HG02884 (cell line): ENCODE data around the gene PRKAG1.
A peak's percentile ranks its signal among the peaks of the same experiment; 100 is the strongest.

Source experiments
- ATAC-seq: cut with Tn5 transposase; IDR thresholded peaks from one replicate; pipeline ENCODE4 v1.9.1; 2021; ENCODE audit warnings: mild to moderate bottlenecking, moderate library complexity; ENCODE audit not compliant: unreplicated experiment

Gene PRKAG1

DNA sequence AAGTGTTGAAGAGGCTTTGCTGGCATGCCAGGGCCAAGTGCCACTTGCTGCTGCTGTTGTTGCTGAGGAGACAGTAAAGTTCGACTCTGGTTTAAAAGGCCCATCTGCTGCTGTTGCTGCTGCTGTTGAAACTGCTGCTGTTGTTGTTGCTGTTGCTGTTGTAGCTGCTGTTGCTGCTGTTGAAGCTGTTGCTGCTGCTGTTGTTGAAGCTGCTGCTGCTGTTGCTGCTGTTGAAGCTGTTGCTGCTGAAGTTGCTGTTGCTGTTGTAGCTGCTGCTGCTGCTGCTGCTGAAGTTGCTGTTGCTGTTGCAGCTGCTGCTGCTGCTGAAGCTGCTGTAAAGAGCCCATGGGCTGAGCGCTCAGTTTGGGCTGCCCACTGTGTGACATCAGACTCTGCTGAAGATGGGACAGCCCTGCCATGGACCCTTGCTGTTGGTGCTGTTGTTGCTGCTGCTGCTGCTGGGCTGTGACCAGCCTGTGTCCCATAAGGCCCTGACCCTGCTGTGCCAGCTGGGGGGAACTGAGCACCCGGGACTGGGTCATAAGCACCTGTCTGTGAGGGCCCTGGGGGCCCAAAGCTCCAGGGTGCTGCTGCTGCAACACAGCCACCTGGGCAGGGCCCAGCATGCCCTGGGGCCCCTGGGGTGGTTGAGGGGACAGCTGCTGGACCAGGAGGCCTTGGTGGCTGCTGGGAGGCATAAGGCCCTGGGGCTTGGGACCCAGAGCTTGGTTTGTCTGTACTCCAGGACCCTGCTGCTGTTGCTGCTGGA, 14.3 kb upstream of the PRKAG1 start:
- no peak for ATAC-seq

DNA sequence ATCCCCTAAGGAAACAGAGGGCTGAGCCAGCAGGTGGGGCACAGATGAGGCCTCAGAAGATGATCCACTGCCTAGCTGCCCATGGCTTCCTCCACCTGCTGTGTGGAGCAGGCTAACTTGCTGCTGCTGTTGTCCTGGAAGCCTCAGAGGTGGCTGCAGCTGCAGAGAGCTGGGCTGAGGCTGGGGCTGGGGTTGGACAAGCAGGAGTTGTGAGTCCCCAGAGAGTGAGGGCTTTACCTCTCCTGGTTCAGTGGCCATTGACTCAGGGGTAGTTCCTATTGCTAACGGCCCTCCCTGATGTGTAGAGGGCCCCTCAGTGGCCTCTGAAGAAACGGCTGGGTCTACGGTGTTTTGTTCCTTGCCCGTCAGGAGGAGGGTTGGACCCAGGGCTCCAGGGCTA, 13.7 kb upstream of the PRKAG1 start:
- ATAC-seq: no peak

DNA sequence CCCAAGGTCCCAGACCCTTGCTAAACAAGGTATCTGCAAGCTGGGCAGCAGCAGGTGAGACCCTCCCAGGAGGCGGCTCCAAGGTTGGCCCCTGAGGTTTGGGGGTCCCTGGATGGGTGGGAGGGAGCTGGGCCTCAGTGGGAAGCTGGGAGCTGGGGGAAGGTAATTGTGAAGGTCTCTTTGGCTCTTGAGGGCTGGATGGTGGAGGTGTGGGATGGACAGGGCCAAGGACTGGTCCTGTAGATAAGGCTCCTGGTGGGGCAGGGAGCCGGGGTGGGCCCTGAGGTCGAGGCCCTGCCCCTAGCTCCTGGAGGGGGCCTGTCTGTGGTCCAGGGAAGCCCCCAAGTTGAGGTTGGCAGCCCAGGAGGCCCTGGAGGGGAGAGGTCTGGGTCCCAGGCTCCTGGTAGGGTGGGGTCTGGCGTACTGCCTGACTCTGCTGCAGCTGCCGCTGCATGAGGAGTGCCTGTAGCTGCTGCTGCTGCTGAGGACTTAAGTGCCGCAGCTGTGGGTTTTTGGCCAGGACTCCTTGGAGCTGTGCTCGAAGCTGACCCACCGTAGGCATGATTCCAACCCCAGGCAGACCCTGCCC, 13.1 kb upstream of the PRKAG1 start:
- ATAC-seq: no peak

DNA sequence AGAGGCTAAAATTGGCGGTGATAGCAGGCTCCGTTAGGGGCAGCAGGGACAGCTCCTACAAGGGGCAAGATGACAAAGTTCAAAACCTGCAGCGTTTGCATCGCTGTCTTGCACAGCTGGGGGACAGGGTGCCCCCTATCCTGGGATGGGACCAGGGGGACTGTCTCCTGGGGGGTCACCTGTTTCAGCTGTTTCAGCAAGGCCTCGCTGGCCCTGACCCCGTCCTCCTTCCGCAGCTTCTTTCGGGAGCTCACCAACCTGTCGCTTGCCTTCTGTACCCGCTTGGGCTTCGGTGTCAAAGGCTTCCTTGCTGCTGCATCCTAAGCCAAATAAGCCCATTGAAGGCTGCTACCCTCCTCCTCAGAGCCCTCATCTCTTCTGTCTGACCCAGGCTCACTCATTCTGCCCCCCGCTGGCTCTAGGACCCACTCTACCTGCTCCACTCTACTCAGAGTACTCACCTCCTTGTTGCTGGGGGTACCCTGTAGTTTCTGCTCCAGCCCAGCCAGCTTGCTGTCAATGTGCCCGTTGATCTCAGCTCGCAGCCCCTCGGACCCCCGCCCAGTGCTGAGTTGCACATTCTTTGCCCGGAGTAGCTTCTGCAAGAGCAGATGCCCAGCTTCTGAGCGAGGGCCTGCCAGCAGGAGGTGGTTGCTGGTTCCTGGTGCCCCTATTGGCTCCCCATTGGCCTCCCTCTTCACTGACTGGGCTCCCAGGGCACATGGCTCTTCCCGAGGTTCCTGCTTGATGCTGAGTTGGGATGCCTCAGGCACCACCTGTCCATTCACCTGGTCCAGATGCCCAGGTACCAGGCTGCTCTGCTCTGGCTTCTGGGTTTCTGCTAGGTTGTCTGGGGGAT, 12.4 kb upstream of the PRKAG1 start:
- ATAC-seq: no peak

DNA sequence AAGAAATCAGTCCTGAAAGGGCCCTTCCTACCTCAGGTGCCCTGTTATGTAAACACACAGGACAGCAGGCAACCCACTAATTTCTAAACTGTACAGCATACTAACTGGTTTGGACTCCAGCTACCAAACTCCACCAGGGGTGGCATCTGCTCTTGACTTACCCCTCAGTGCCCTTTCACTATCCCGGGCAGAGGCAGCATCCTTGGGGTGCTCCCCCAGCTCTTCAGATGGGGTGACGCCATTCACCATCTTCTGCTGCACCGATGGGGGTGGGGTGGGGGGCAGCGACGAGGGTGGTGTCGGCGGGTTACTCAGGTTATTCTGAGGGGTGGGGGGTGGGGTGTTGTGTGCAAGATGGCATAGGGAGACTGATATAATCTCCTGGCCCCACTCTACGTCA, 11.5 kb upstream of the PRKAG1 start:
- ATAC-seq: no peak

DNA sequence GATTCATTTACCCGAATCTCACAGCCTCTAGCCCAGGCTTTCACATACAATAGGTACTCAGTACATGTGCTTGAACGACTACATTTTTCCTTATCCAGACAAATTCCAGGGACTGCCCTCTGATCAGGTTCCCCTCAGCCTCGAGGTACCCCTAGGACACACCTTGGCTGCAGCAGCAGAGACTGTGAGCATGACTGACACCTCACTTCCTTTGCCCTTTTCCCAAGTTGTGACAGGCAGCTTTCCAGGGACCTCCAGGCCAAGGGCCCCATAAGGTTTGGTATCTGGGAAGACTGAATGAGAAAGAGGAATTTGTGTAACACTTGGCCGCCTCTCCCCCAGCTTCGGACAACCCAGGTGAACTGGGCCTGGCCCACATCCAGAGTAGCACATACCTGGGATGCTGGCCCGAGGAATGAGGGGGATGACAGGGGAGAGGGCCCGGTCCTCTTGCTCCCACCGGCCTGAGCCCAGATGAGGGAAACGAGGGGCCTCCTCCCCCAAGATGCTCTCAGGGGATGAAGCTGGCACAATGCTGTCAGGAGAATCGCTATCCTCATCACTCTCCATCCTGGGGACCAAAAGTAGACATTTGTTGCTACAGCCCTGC, 10.2 kb upstream of the PRKAG1 start:
- ATAC-seq: no peak

DNA sequence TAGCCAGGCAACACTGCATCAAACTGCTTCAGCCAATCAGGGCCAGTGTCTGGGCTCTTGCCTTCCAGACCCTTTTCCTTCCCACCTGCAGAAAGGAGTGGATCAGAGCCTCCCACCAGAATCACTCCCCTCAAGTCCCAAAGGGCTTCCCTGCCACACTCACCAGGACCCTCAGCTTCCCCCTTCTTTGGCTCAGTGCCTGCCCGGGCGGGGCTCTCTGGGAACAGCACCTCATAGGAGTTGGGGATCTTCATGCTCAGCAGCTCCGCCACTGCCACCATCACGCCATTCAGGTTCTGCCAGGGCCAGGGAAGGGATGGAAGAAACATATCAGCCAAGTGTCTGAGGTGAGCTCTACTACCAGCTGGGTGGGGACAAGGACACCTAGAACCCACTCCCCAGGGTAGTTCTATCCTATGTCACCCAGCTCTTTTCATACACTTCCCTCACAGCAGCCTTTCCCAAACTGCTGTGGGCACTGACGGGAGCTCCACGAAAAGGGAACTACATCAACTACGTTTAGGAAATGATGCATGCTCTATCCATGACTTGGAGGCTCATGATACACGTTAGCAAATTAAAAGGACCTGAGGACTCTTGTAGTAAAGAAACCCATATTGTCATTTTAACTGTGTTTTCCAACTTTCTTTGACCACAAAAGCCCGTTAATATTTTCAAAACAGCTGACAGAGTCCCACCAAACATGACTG, 9.4 kb upstream of the PRKAG1 start:
- no peak for ATAC-seq

DNA sequence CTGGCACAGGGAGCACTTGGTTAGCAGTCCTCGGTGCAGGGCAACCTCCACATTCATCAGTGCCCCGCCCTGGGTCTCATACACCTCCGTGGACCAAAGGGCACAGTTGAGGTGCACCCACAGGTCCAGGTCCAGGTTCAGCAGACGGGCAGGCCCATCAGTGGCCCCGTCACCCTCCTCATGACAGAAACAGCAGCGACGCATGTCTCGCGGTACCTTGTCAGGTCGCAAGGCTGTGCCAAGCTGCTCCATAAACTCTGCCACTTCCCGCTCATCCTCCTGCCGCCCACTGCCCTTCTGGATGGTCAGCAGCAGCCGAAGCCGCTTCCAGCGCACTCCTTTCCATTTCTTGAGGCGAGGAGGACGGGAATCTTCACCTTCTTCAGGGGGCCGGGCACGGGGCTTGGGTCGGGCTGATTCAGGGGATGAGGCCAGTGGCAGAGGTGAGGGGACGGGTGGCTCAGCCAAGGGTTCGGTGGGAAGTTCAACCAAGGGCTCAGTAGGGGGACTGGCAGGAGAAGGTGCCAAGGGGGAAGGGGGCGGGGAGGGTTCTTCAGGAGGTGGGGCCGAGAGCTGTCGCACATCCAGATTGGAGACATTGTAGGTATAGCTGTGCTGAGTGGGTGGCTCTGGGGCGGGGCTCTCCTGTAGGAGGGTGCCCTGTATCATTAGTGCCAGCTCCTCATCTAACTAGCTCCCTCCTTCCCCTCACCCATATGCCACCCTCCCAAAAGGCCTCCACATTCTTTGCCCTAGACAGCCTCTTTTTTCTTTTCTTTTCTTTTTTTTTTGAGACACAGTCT, 8.3 kb upstream of the PRKAG1 start:
- no peak for ATAC-seq

DNA sequence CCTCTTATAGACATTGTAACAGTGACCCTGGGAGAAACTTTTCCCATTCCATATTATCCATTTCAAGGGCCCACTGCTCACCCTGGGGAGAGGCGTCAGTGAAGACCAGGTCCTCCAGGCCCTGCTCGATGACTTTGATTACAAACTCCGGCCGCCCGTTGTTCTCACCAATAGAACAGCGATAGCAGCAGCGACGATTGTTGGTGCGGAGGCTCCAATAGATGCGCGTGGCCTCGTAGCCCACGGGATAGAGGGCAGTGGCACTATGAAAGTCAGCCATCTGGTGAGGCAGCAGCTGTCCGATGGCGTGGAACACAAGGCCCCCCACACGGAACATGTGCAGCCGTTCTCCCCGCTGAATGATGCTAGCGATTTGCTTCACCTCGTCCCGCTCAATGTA, 7.5 kb upstream of the PRKAG1 start:
- no peak for ATAC-seq

DNA sequence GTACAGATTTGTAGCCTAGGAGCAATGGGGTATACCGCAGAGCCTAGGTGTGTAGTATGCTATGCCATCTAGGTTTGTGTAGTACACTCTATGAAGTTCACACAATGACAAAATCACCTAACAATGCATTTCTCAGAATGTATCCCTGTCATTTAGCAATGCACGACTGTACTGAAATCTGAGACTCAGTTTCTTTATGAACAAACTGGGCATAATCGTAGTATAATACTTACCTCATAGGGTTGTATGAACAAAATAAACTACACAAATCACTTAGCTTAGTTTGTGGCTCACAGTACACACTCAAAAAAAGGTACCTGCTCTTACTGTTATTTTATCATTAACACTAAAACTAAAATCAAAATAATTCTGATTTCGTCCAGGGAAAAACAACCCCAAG, 6.9 kb upstream of the PRKAG1 start:
- ATAC-seq: no peak

DNA sequence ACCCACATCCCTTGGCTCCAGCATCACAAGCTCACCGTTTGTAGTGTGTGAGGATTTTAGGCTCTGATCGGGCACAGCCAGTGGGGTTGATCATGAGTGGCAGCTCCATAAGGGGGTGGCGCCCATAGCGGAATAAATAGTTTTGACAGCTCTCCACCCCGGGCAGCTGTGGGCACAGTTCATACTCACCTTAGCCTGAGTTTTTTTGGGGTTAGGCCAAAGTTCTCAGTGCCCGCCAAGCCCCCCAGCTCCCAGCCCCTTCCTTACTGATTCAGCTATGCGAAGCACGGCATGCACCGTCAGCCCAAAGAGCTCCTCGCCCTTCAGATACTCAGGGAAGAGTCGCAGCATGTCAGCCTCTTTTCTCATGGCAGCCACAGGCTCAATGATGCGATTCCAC, 6.0 kb upstream of the PRKAG1 start:
- ATAC-seq: no peak

DNA sequence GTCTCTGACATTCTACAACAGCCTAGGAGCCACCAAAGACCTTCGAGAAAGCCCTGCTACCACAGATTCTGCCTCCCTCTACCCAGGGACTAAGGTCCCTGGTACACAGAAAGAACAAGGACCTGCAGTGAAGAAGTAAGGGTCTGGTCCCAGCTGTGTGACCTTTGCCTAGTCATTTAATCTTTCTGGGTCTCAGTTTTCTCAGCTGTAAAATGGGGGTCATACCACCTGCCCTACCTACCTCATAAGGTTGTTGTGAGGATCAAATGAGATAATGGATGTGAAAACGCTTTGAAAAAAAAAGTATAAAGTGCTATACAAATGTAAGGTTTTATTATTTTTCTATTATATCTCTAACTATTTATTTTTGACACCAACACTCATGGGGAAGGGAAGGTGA, 5.2 kb upstream of the PRKAG1 start:
- no peak for ATAC-seq

DNA sequence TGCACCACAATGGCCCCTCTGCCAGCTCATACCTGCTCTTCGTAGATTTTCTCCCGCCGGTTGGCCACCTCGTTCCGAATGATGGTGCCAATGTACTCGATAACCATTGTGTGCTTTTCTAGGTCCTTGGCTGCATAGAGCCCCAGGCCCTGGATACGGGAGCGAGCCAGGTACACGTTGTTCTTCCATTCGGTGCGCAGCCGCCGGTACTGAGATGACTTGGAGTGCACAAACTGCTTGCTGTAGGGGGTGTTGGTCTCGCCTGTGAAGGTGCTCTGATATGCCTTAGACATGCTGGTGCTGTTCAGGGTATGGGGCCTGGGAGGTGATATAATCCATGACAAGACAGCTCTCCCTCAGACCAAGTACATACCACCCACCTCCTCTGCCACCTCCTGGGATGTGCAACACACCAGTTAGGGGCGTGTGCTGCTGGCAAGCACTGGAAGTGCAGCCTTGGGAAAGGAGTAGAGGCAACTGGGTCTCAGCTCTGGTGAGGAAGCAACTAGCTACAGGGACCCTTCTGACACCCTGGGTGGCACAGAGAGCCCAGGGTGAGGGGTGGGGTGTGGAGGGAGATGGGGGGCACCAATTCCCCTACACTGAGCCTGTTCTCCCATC, 4.1 kb upstream of the PRKAG1 start:
- no peak for ATAC-seq

DNA sequence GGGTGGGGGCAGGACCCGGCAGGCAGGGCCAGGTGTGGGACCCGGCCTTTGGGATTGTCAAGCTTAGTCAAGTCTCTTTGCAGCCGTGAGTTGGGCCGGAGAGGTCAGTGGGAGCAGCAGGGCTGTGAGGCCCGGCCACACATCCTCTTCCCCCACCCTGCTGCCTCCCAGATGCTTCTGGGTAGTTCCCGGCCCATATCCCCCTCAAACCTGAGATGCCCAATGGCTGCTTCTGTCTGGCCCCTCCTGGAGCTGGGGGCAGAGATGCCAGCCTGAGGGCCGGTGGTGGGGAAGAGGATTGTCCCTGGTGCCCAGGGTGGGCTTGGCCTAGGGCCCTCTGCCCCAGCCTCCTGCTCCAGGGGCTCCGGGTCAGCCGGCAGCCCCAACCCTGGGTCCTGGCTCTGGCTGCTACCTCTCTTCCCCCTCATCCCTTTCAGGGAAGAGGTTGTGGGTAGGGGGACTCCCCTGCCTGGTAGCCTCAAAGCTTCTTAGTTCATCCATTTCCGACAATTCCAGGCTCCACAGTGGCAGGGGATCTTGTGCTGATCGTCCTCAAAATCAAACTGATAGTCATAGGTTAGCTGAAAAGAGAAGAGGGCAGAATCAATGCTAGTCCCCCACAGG, 2.8 kb upstream of the PRKAG1 start:
- no peak for ATAC-seq

DNA sequence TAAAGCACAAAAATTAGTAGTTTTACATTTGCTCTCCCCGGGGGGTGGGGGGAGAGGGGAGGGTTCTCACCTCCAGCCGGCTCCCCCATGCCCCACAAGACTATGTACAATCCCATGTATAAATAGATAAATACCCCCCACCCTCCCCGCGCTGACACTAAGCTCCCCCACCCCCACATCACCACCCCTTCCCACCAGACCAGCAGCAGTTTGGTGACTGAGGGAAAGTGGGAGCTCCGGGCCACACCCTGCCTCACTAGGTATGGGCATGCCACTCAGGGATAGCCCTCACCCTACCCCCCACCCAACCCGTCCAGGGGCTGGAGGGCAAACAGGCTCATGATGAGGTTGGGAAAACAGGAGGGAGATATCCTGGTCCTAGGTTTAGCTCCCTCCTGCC, 1.9 kb upstream of the PRKAG1 start:
- no peak for ATAC-seq

DNA sequence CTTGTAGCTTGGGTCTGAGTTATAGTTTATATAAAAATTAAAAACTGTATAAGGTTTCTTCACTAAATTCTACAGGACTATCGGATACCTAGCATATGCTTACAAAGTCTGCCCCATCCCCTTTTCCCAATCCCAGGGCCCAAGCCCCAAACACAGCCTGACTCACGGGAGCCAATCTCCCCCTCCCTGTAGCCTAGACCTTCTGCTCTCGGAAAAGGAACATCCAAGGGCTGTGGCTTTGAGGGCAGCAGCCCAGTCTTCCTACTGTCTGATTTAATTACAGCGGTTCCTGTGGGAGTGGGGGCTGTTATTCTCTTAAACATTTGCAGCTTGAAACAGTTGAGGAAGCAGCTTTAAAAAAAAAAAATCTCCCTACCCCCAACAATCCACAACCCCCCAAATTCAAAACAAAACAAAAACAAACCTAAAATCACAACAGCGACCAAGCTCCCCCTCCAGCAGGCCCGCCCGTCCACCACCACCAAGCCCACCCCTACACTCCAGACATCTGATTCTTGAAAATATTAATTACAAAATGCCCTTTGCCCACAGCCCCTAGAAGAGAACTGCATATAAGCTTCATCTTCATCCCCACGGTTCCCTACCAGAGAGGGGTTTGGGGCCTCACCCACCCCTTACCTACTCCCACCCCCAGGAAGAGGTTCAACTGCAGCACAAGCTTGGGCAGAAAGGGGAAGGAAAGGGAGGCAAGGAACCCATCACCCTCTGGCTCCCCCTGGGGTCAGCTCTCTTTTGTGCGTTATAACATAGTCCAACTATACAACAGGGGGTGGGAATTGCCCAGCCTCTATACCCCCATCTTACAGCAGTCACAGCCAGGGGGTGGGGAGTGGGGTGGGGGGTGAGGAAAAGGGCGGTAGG, 1.1 kb upstream of the PRKAG1 start:
- no peak for ATAC-seq

DNA sequence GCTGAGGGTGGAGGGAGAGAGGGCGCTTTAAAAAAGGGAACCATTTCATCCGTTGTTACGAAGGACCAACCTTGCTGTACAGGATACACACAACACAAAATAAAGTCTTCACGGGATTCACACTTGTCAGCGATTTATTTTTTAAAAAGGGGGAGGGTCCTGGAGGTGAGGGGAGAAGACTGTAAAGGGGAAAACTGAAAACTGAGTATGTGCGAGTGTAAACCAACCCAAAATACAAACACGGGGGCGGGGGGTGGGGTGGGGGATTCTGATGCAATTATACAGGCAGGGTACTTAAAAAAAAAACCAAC, 499 bp upstream of the PRKAG1 start:
- no peak for ATAC-seq

DNA sequence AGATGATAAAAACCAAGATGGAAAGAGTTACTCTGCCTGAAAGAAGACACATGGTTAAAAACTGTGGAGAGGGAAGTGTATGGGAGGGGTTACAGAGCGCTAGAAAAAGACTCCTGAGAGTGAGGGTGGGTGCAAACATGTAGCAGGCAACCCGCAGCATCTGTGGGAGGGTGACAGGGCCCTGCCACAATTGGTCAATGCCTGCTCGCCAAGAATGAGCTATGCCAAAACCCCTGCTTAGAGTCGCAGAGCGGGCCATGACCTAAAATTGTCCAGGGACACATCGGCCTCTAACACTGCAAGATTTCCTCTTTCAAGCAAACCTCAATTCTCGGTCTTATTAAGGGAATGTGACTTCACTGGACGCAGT, 700 bp downstream of the PRKAG1 start:
- peak; percentile 25 for ATAC-seq

DNA sequence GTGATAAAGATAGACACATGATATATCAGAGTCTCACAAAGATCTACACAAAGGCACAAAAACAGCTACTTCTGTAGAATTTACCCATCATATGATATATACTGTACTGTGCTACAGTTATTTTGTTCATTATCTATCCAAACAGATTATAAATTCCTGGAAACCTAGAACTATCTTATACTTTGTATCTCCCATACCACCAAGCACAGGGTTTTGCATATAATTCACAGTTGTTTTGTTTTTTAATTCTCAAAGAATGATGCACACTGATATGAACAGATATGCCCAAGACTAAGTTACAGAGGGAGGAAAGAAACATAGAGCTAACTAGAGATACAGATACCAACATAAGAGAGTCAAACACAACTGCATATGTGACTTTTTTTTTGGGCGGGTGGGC, 3.4 kb downstream of the PRKAG1 start:
- ATAC-seq: no peak
